ENCODE results near the gene EFNB2. TPM values are rescaled to one million over a fixed set of nuclear protein-coding genes. Genes with fewer than 3 reads are reported as not detected.

The EFNB2 gene
- total and polyA plus RNA-seq, 8 donors: 3.0 to 48.7 (median 13.4) TPM

DNA sequence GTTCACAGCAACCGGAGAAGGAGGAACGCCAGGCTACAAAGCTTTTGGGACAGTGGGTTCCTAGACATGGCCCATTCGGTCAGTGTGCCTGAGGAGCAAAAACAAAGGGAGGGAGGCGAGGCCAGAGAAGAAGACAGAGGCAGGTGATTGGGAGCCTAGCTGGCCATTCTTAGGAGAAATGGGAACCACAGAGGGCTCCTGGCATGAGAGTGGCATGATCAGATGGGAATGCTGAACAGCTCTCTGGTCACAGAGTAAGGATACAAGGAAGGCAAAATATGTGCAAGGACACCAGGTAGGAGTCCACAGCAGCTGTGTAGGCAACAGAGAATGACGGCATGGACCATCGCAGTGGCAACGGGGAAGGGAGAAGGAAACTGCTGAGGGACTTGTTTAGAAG, 82.4 kb downstream of the EFNB2 start:
- Histone ChIP-seq H3K9me3 (no peaks in the 10 kb centered on the region), H3K27ac (no peak overlapping the region), H3K27me3 (no peaks in the 10 kb centered on the region), H3K4me1 (no peaks in the 10 kb centered on the region), H3K4me3 (no peak overlapping the region), H3K36me3 (no peaks in the 10 kb centered on the region)
- DNase-seq: no peak
- intact Hi-C loops (cut with DNase I; ENCODE audit: low total_unique reads): no loop called here
- 85 to 97% (median 95%) methylated on average over 7 of the region's 7 CpGs for WGBS, 5 donors
- TF ChIP-seq, protein P1, sequence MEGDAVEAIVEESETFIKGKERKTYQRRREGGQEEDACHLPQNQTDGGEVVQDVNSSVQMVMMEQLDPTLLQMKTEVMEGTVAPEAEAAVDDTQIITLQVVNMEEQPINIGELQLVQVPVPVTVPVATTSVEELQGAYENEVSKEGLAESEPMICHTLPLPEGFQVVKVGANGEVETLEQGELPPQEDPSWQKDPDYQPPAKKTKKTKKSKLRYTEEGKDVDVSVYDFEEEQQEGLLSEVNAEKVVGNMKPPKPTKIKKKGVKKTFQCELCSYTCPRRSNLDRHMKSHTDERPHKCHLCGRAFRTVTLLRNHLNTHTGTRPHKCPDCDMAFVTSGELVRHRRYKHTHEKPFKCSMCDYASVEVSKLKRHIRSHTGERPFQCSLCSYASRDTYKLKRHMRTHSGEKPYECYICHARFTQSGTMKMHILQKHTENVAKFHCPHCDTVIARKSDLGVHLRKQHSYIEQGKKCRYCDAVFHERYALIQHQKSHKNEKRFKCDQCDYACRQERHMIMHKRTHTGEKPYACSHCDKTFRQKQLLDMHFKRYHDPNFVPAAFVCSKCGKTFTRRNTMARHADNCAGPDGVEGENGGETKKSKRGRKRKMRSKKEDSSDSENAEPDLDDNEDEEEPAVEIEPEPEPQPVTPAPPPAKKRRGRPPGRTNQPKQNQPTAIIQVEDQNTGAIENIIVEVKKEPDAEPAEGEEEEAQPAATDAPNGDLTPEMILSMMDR (IDR thresholded peaks at IDR 0.05): no peak
- TF ChIP-seq POLR2AphosphoS5 (IDR thresholded peaks at IDR 0.05) (no peak), POLR2A (IDR thresholded peaks at IDR 0.05) (no peak), EP300 (IDR thresholded peaks at IDR 0.05) (no peak)

DNA sequence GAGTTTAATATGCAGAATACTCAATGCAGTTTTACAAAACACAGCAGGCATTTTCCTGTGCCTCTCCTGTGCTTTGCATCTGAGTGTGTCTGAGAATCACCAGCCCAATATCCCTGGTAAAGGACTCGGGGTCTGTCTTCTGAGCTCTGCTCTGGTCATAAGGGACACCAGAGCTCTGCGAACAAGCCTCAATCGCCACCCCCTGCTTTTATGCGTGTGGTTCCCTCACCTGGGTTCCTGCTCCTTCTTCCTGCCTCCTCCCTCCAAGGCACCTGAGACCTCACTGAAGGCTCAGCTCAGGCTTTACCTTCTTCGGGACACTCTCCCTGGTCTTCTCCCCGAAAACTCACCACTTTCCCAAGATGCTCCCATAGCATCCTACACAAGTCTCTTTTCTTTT, 84.5 kb downstream of the EFNB2 start:
- no peak for DNase-seq
- Histone ChIP-seq H3K4me1 (no peaks in the 10 kb centered on the region), H3K27ac (no peak overlapping the region), H3K9me3 (no peaks in the 10 kb centered on the region), H3K36me3 (no peaks in the 10 kb centered on the region), H3K4me3 (no peak overlapping the region), H3K27me3 (peaks cover 0 to 6% (median 0%) of the 10 kb centered on the region in 3 donors)
- intact Hi-C loops (cut with DNase I; ENCODE audit: low total_unique reads): no loop called here
- TF ChIP-seq POLR2A (IDR thresholded peaks at IDR 0.05): no peak
- TF ChIP-seq, protein P1 (IDR thresholded peaks at IDR 0.05): no peak
- TF ChIP-seq POLR2AphosphoS5 (IDR thresholded peaks at IDR 0.05): no peak
- no peak for TF ChIP-seq EP300 (IDR thresholded peaks at IDR 0.05)
- 93 to 96% (median 95%) methylated on average over 6 of the region's 6 CpGs for WGBS, 5 donors

DNA sequence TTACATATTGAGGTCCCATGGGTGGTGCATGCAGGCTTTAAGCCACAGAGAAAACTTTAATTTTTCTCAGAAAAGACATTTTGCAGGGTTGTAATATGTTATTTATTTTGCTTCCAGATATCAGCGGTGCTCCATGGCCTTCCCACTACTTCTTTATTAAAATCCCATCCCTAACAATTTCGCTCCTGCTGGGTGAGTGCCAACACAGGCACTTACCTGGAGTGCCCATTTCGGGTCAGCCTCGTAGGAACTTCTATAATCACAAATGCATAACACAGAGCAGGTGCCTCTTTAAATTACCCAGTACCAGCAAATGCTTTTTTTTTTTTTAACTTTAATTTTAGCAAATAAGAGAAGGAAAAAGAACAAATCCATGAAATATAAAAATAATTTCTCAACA, 86.4 kb downstream of the EFNB2 start:
- H3K4me1 ChIP-seq: no peaks in the 10 kb centered on the region
- no peak for DNase-seq
- H3K36me3 ChIP-seq: no peaks in the 10 kb centered on the region
- no peaks in the 10 kb centered on the region for H3K9me3 ChIP-seq
- peaks cover 0 to 6% (median 0%) of the 10 kb centered on the region in 3 donors for H3K27me3 ChIP-seq
- no peak overlapping the region for H3K27ac ChIP-seq
- TF ChIP-seq POLR2AphosphoS5 (IDR thresholded peaks at IDR 0.05) (no peak), POLR2A (IDR thresholded peaks at IDR 0.05) (no peak), EP300 (IDR thresholded peaks at IDR 0.05) (no peak)
- TF ChIP-seq, protein P1 (IDR thresholded peaks at IDR 0.05): no peak
- H3K4me3 ChIP-seq: no peak overlapping the region
- 83 to 96% (median 89%) methylated on average over 4 of the region's 4 CpGs for WGBS, 5 donors
- intact Hi-C loops (cut with DNase I; ENCODE audit: low total_unique reads): no loop called here

DNA sequence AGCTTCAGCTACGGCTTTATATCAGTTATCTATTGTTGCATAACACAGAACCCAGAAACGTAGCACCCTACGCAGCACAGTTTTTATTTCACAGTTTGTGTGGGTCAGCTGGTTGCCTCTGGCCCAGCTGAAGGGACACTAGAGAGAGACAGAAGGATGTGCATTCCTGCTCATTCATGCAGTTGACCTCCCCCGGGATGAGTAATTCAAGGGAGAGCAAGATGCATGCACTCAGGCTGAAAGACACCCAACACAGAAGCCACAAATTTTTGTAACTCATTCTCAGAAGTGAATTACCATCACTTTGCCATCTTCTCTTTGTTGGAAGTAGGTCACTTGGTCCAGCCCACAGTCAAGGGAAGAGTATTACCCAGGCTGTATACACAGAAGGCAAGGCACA, 89.5 kb downstream of the EFNB2 start:
- intact Hi-C loops (cut with DNase I; ENCODE audit: low total_unique reads): no loop called here
- no peak overlapping the region for H3K27ac ChIP-seq
- 78 to 91% (median 87%) methylated on average over 4 of the region's 4 CpGs for WGBS, 5 donors
- TF ChIP-seq POLR2A (IDR thresholded peaks at IDR 0.05): no peak
- no peak for TF ChIP-seq POLR2AphosphoS5 (IDR thresholded peaks at IDR 0.05)
- TF ChIP-seq EP300 (IDR thresholded peaks at IDR 0.05): no peak
- TF ChIP-seq, protein P1 (IDR thresholded peaks at IDR 0.05): no peak
- H3K27me3 ChIP-seq: peaks cover 0 to 6% (median 0%) of the 10 kb centered on the region in 3 donors
- no peak overlapping the region for H3K4me3 ChIP-seq
- H3K4me1 ChIP-seq: no peaks in the 10 kb centered on the region
- no peak for DNase-seq
- H3K36me3 ChIP-seq: no peaks in the 10 kb centered on the region
- no peaks in the 10 kb centered on the region for H3K9me3 ChIP-seq
